Upper lobe of right lung (tissue), 1 donor: ENCODE measurements around the gene ANGEL2. TPM values are rescaled to one million over a fixed set of nuclear protein-coding genes. Genes with fewer than 3 reads are reported as not detected.
A peak's percentile ranks its signal among the peaks of the same experiment; 100 is the strongest.

Experiments used
- ATAC-seq: fragments of 200-7000 bp; cut with Tn5 transposase; one replicate; pipeline ENCODE4 v1.9.1; 2020; ENCODE audit warnings: mild to moderate bottlenecking, moderate library complexity
- DNase-seq: peaks from one replicate; pipeline ENCODE4 v3.0.0-alpha.2; 2020
- H3K27ac ChIP-seq: fragments of 200-600 bp; one replicate; pipeline ENCODE4 v1.8.0; 2022
- H3K27me3 ChIP-seq: fragments of 200-600 bp; one replicate; pipeline ENCODE4 v1.8.0; 2022; ENCODE audit warnings: mild to moderate bottlenecking
- H3K36me3 ChIP-seq: fragments of 200-600 bp; one replicate; pipeline ENCODE4 v1.8.0; 2022
- H3K4me1 ChIP-seq: fragments of 200-600 bp; one replicate; pipeline ENCODE4 v1.8.0; 2022
- H3K4me3 ChIP-seq: fragments of 200-600 bp; one replicate; pipeline ENCODE4 v1.8.0; 2022; ENCODE audit warnings: mild to moderate bottlenecking
- H3K9me3 ChIP-seq: fragments of 200-600 bp; one replicate; pipeline ENCODE4 v1.8.0; 2022
- CTCF ChIP-seq: fragments of 200-600 bp; IDR thresholded peaks from one replicate; pipeline ENCODE4 v1.8.0; 2022; ENCODE audit warnings: antibody characterized with exemption
- intact Hi-C: fragments of 100-400 bp; cut with DNase I; formaldehyde crosslinking; loops from one replicate; pipeline ENCODE4 v1.11.0; 2022
- total RNA-seq: library from RNA; stranded (reverse); fragmentation: NEBNext Ultra II Directional; extraction: Animal tissue kit (Norgen Biotek cat#: 25700); gene quantifications from one replicate; pipeline ENCODE4 v1.2.1, GENCODE V29; 2021
- donor health status: DM: no; HTN: yes; CAD: no; lungs with severe emphysema.

ANGEL2 gene
- total RNA-seq, 1 donor from 2014 or later: 32.9 TPM

- peaks cover under 1% of the 10 kb centered on the region for H3K27me3 ChIP-seq
- peak; percentile 19 for ATAC-seq
- no peak for DNase-seq
- H3K9me3 ChIP-seq: no peaks in the 10 kb centered on the region
- H3K4me1 ChIP-seq: peaks cover under 1% of the 10 kb centered on the region
- intact Hi-C loops: no loop called here
- H3K4me3 ChIP-seq: no peak overlapping the region
- no peaks in the 10 kb centered on the region for H3K36me3 ChIP-seq
- TF ChIP-seq CTCF: no peak
- no peak overlapping the region for H3K27ac ChIP-seq
Measured at GRCh38 chr1:212955961-212956620, 59.6 kb downstream of the ANGEL2 start.

- no peak overlapping the region for H3K27ac ChIP-seq
- peaks cover 7% of the 10 kb centered on the region for H3K4me1 ChIP-seq
- H3K4me3 ChIP-seq: no peak overlapping the region
- H3K36me3 ChIP-seq: no peaks in the 10 kb centered on the region
- no peaks in the 10 kb centered on the region for H3K9me3 ChIP-seq
- no peak for TF ChIP-seq CTCF
- H3K27me3 ChIP-seq: peaks cover 10% of the 10 kb centered on the region
- DNase-seq (no peak), ATAC-seq (no peak)
- intact Hi-C loops: no loop called here
Measured at GRCh38 chr1:212955098-212955497, 60.6 kb downstream of the ANGEL2 start.

- no peak for ATAC-seq
- Histone ChIP-seq H3K4me3 (no peak overlapping the region), H3K36me3 (no peaks in the 10 kb centered on the region), H3K4me1 (peaks cover 13% of the 10 kb centered on the region), H3K27ac (no peak overlapping the region), H3K9me3 (no peaks in the 10 kb centered on the region), H3K27me3 (peaks cover 16% of the 10 kb centered on the region)
- intact Hi-C loops: no loop called here
- DNase-seq: no peak
- no peak for TF ChIP-seq CTCF
Measured at GRCh38 chr1:212954514-212954913, 61.2 kb downstream of the ANGEL2 start.

- no peak for TF ChIP-seq CTCF
- DNase-seq (no peak), ATAC-seq (no peak)
- H3K36me3 ChIP-seq: no peaks in the 10 kb centered on the region
- H3K4me3 ChIP-seq: no peak overlapping the region
- peaks cover 20% of the 10 kb centered on the region for H3K27me3 ChIP-seq
- H3K27ac ChIP-seq: no peak overlapping the region
- intact Hi-C loops: no loop called here
- no peaks in the 10 kb centered on the region for H3K9me3 ChIP-seq
- peaks cover 13% of the 10 kb centered on the region for H3K4me1 ChIP-seq
Measured at GRCh38 chr1:212953321-212953720, 62.3 kb downstream of the ANGEL2 start.

- Histone ChIP-seq H3K4me1 (peaks cover 13% of the 10 kb centered on the region), H3K4me3 (no peak overlapping the region)
Measured at GRCh38 chr1:212952641-212952976, 63.1 kb downstream of the ANGEL2 start.

More at GRCh38 chr1:212952641-212952976, 63.1 kb downstream of the ANGEL2 start:
- Histone ChIP-seq H3K9me3 (no peaks in the 10 kb centered on the region), H3K36me3 (no peaks in the 10 kb centered on the region), H3K27me3 (peaks cover 20% of the 10 kb centered on the region), H3K27ac (no peak overlapping the region)
- no peak for ATAC-seq
- TF ChIP-seq CTCF: no peak
- no peak for DNase-seq
- intact Hi-C loops: no loop called here
